Jurkat, Clone E6-1 (cell line): Measurements from ENCODE around the gene GNB3.

Experiments used
- DNase-seq: peaks from one replicate; pipeline ENCODE4 v3.0.0-alpha.2; 2011; ENCODE audit warnings: low read depth, low spot score
- H3K4me3 ChIP-seq: 2 replicates; pipeline ENCODE4 v1.5.1; 2011; ENCODE audit warnings: mild to moderate bottlenecking, low read length, control low read depth, moderate library complexity

GNB3 gene

GRCh38 chr12:6833189-6833890 lies 7.4 kb upstream of the GNB3 start:
- no peak for DNase-seq

GRCh38 chr12:6834254-6834653 lies 6.5 kb upstream of the GNB3 start:
- no peak for DNase-seq
- H3K4me3 ChIP-seq, result no peak overlapping the region

More at GRCh38 chr12:6833189-6833890, 7.4 kb upstream of the GNB3 start:
- no peak overlapping the region for H3K4me3 ChIP-seq

DNA sequence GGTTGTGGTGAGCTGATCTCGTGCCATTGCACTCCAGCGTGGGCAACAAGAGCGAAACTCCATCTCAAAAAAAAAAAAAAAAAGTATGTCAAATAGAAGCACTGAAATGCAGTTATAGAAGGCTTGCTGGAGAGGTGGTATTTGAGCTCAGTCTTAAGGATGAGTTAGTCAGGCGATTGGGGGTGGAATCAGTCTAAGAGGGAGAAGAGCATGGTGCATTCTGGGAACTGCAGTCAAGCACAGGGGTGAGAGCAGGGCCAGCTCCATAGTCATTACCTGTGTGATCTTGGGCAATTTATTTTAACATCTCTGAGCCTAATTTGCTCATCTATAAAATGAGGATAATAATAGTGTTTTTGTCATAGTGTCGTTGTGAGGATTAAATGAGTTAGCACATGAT lies 5.9 kb upstream of the GNB3 start:
- no peak overlapping the region for H3K4me3 ChIP-seq
- DNase-seq, result no peak

DNA sequence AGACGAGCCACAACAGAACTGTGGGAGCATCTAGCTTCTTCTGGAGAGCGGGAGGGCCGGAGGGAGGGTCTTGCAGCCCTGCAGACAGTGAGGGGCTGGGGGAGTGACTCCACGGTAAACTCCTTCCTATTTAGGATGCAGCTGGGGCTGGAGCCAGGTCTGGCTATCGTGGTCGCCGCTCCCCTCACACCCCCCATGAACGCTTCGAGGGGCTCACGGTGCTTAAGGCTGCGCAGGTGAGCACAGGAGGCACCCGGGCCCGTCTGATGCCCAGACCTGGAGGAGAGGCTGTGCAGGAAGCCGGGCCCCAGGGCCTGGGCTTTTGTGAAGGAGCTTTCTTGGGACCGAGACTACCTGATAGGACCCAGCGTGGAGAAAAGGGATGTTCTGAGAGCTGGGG lies 3.9 kb upstream of the GNB3 start:
- H3K4me3 ChIP-seq, result no peak overlapping the region
- no peak for DNase-seq

GRCh38 chr12:6837370-6838060 lies 3.2 kb upstream of the GNB3 start:
- H3K4me3 ChIP-seq, result no peak overlapping the region
- DNase-seq, result no peak

GRCh38 chr12:6838854-6839253 lies 1.9 kb upstream of the GNB3 start:
- no peak for DNase-seq
- H3K4me3 ChIP-seq, result no peak overlapping the region

DNA sequence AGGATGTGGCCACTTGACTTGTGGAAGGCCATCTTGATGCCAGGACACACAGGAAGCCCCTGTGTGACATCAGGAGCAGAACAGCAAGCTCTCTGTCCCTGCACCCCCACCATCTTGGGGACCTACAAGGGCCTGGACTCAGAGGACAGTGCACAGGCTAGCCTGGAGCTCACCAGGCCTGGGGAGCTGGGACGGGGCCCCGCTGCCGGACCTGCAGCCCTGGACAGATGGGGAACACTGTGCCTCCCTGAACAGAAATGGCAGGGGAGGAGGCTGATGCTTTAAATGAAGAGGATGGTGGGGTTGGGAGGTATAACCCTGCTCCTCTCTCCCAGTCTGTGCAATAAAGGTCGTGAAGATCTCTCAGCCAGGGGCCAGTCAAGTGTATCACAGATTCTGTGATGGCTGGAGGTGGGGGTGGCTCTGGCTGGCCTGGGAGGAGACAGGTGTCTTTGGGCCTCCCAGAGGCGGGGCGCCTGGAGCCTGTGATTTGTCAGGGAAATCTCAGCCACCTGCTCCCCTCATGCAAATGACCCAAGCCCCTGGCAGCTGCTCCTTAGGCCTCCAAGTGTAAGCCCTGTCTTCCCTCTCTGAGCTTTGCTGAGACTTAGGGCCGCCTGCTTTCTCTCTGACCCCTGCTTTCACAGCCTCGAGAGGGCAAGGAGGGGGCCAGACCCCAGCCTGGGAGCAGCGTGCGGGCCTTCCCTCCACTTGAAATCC lies 1.1 kb upstream of the GNB3 start:
- no peak for DNase-seq
- H3K4me3 ChIP-seq, result no peak overlapping the region

GRCh38 chr12:6840330-6840729 lies 395 bp upstream of the GNB3 start:
- H3K4me3 ChIP-seq, result no peak overlapping the region
- DNase-seq, result no peak

GRCh38 chr12:6842075-6842474 lies 1.4 kb downstream of the GNB3 start:
- no peak overlapping the region for H3K4me3 ChIP-seq
- DNase-seq, result no peak

DNA sequence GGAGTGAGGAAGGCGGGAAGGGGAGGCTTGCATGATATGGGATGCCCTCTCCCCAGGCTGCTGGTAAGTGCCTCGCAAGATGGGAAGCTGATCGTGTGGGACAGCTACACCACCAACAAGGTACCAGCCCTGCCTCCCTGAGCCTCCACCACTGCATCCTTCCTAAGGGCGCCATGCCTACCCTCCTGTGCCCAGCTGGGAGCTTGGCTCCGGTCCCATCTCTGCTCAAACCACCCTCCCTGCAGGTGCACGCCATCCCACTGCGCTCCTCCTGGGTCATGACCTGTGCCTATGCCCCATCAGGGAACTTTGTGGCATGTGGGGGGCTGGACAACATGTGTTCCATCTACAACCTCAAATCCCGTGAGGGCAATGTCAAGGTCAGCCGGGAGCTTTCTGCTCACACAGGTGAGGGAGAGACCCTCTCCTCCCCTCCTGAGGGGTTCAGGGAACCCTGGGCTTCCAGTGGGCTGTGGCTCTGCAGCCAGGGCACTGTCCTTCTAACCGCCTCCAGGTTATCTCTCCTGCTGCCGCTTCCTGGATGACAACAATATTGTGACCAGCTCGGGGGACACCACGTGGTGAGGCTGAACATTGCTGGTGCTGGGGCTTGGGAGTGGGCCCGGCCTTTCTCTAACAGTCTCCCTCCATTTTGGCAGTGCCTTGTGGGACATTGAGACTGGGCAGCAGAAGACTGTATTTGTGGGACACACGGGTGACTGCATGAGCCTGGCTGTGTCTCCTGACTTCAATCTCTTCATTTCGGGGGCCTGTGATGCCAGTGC lies 2.6 kb downstream of the GNB3 start:
- H3K4me3 ChIP-seq, result no peak overlapping the region
- DNase-seq, result no peak

GRCh38 chr12:6845395-6845794 lies 4.7 kb downstream of the GNB3 start:
- DNase-seq, result no peak
- no peak overlapping the region for H3K4me3 ChIP-seq

DNA sequence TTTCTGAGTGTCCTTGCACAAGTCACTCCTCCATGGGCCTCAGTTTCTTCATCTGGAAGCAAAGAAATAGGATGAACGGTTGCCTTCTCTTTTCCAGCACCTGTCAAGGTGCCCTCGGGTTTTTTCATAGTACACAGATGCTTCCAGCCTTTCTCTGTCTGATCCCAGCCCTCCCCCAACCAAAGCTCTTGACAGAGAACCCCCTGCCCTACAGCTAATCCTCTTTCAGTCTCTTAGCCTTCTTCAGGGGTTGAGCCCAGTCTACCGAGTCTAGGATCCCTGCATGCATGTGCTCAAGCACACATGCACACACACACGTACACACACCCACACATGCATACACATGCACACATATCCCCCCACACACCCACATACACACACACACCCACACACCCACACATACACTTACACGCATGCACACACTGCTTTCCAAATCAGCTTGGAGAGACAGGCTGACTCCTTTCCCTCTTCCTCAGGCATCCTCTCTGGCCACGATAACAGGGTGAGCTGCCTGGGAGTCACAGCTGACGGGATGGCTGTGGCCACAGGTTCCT lies 5.7 kb downstream of the GNB3 start:
- no peak overlapping the region for H3K4me3 ChIP-seq
- no peak for DNase-seq

DNA sequence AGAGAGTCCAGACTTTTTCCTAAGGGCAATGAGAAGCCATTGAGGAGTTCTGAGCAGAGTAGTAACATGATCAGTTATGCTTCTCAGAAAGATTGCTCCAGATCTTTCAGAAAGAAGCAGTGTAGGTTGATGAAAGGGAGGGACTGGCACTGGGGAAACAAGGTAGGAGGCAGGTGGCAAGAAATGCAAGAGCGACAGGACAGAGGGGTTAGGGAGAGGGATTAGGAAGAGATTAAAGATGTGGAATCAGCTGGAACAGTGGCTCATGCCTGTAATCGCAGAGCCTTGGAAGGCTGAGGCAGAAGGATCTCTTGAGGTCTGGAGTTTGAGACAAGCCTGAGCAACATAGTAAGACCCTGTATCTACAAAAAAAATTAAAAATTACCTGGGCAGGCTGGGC lies 7.0 kb downstream of the GNB3 start:
- DNase-seq, result no peak
- no peak overlapping the region for H3K4me3 ChIP-seq

DNA sequence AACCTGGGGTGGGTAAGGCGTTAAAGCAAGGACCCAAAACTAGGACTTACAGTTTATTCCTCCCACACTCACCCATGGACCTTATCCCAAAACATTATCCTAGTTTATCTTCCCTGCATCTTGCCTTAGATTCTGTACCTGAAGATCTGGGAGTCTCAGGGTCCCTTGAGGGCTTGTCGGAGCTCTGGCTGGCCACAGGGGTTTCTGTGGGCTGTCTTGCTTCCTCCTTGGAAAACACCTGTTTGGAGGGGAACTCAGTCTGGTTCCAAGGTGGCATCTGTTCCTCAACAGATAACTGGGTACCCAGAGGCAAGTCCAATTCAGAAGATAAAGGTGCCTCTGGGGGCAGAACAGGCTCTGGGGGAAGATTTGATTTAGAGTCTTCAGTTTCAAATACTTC lies 8.7 kb downstream of the GNB3 start:
- no peak overlapping the region for H3K4me3 ChIP-seq
- DNase-seq, result no peak

GRCh38 chr12:6849976-6850560 lies 9.3 kb downstream of the GNB3 start:
- DNase-seq, result no peak
- H3K4me3 ChIP-seq, result peak overlapping the region; percentile 92

- H3K4me3 ChIP-seq, result peak overlapping the region; percentile 92
- no peak for DNase-seq
Observed at GRCh38 chr12:6850796-6851152, 10.0 kb downstream of the GNB3 start.

DNA sequence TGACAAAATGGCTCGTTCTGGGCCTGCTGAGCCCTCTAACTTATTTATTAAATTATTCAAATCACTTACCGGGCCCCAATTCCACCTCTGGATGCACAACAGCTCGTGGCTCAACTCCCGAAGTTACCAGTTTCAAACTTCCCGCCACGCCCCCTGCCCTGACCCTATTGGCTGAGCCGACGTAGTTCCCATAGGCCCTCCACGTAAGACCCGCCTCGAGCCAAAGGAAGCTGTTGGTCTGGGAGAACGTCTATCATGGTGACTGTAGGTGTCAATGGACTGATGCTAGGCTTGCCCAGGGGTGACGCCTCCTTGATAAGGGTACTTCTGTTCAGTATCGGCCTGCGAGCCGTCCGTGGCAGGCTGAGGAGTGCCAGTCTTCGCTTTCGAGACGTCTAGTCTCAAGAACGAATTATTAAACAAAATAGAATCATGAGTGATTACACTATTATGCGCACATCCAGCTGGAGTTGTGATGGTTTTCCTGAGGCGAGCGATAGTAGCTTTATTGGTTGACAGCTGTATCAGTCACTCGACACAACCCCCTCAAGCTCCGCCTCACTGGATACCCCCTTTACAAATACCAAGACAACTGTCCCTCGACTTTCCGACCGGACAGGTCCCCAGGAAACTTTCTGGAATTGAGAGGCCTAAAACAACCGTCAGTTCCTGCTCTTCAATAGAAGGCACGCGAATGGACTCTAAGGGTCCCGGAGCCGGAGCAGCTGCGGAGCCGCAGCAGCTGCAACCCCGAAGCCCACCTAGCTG lies 10.6 kb downstream of the GNB3 start, which contains the start of gene CDCA3:
CDCA3 (minus strand) TSS at position 134 of the 768 bp plus-strand sequence. CDS start 334 bp downstream, outside the sequence.
- H3K4me3 ChIP-seq, result peak within 1 kb of the TSS; percentile 92
- peak; percentile 99 for DNase-seq
